GM19438 (cell line): Measurements from ENCODE around the gene WFIKKN1.
"Not testable (repeated sequence)": the region's sequence is repeated elsewhere in the genome, so short reads cannot be mapped to it uniquely, and the experiment has no call there.

Source experiments
- ATAC-seq: cut with Tn5 transposase; IDR thresholded peaks from one replicate; pipeline ENCODE4 v1.9.1; 2021; ENCODE audit warnings: low read depth; ENCODE audit not compliant: unreplicated experiment

WFIKKN1 gene

DNA sequence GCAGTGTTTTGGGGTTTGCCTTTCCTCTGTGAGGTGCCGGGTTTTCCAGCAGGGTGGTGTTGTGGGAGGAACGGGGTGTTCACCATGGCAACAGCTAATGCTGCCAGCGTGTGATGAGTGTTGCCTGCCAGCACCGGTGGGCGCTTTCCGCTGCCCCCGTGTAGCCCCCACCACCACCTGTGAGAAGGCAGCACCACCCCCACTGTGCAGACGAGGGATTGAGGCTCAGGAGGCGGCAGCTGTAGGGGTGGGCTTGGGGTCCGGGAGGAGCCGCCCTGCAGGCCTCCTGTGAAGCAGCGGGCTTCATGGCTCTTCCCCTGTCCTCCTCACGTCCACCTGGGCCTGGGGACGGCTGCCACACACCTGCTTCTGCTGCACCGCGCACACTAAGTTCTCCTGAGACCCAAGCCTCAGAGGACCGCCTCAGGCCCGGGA lies 35.7 kb upstream of the WFIKKN1 start:
- no peak for ATAC-seq

DNA sequence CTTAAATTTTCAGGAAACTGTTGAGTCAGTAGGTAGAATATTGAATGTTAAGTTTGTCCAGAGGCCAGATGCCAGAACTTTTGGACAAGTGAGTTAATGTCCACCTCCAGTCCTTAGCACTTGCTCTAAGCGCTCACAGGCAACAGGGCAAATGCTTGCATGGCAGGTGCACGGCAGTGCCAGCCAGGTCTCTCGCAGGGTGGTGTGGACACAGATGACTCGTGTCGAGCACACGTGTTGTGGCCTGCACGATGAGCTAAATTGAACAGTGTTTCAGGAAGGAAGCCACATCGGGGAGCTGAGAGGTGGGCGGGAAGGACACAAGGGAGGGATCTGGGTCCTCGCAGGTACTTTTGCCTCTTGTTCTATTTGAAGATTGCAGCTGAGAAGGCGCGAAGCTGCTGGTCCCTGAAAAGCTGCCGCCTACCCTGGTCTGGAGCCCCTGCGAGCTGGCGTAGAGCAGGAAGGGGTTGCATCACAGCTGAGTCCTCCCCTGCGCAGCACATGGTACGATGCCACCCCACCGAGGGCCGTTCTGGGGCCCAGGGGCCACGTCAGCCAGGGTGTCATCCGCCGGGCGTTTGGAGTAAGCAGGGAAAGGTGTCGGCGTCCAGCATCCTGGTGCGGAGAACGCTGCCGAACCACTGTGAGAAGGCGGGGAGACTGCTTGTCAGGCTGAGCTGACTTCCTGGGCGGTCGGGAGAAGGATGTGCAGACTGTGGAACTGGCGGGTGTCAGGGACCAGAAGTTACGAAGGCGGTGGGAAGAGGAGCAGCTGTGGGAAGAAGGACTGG lies 34.6 kb upstream of the WFIKKN1 start:
- no peak for ATAC-seq

DNA sequence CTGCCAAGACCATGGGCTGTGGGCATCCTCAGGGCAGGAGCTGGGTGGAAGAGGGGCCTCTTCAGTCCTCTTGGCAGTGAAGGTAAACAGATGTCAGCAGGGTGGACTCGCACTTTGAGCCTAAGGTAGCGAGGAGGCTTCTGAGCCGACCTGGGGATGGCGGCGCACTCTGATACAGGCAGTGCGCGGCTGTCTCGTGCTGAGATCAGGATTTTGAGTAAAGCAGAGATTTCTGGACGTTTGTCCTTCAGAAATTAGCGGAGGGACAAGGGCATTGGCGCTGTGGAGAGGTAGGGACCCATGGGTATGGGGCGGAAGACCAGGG lies 34.1 kb upstream of the WFIKKN1 start:
- ATAC-seq, result no peak

DNA sequence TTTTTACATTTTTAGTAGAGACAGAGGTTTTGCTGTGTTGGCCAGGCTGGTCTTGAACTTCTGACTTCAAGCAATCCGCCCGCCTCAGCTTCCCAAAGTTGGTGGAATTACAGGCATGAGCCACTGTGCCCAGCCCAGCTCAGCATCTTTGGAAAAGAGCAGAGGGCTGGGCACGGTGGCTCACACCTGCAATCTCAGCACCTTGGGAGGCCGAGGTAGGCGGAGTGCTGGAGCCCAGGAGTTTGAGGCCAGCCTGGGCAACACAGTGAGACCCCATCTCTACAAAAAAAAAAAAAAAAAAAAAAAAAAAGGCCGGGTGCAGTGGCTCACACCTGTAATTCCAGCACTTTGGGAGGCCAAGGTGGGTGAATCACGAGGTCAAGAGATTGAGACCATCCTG lies 33.1 kb upstream of the WFIKKN1 start:
- not testable (repeated sequence) for ATAC-seq

DNA sequence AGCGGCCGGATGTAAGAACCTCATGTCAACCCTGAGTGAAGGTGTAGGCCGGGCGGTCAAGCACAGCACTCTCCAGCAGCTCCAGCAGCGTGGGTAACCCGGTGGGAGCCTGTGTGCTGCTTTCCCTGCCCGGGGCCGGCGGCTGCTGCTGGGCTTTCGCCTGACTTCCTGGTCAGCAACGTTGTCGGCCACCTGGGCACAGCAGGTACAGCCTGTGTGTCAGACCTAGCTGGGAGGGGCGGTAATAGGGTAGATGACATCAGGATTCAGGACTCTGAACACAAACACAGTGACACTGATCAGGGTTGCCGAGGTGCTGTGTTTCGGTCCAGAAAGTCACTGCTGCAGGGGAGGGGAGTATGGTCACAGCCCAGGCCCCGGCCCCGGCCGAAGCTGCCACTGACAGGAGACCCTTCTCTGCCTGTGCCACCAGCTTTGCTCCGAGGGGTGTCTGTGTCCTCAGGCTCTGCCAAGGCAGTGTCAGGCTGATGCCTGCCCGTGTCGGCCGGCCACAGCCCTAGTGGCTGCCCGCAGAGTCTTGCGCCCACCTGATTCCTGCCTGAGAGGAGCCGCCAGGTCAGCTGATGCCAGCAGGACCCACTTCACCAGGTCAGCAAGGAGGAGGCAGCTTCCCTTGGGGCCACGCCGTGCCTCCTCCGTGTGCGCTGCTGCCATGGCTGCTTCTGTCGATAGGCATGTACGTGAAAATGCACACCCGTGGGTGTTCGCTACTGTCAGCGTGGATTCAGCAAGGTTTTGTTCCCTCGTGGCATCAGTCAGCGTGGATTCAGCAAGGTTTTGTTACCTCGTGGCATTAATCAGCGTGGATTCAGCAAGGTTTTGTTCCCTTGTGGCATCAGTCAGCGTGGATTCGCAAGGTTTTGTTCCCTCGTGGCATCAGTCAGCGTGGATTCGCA lies 31.7 kb upstream of the WFIKKN1 start:
- ATAC-seq, result no peak

DNA sequence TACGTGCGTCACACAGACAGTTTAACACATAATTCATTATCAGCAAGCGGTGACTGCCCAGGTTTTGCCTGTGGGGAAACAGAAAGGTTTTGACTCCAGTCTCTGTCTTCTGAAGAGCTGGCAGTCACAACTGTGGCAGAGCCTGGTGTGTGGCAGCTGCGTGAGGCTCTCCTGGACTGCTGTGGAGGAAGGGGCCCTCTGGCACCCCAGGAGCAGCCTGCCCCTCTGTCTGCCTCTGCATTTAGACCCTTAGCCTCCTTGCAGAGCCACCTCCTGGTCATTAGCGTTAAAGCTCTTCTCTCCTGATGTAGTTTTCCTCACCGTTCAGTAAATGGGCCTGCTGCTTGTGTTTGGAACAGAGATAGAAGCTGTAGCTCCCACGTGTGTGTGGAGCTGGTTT lies 30.0 kb upstream of the WFIKKN1 start:
- no peak for ATAC-seq

DNA sequence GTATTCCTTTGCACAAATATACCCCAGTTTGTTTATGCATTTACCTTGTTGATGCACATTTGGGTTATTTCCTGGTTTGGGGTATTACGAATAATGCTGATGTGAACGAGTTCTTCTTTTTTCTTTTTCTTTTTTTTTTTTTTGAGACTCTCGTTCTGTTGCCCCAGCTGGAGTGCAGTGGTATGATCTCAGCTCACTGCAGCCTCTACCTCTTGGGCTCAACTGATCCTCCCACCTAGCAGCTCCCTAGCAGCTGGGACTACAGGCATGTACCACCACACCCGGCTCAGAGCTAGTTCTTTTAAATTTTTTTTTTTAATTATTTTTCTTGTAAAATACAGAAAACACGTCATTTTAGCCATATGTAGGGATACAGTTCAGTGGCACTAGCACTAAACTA lies 26.9 kb upstream of the WFIKKN1 start:
- ATAC-seq, result no peak

DNA sequence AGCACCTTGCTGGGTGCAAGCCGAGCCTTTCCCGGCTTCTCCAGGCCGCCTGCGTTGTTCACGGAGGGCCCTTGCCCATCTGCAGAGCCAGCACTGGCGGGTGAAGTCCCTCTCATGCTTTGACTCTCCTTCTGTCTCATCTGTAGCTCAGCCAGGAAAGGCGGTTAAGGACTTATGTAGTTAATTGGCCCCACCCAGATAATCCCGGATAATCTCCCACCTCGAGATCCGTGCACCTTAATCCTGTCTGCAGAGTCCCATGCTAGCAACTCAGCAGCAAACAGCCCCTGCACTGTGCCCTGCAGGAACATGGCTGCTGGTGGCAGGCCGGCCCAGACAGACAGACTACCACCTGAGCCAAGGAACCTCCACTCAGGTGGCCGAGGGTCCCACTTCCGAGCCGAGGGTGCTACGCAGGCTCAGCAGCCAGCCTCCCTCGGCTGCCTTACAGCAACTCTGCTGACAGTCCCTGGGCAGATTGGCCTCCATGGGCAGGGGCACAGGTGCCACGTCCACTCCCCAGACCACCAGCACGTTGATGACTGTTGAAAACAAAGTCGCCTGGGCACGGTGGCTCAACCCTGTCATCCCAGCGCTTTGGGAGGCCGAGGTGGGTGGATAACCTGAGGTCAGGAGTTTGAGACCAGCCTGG lies 24.0 kb upstream of the WFIKKN1 start:
- ATAC-seq, result no peak

DNA sequence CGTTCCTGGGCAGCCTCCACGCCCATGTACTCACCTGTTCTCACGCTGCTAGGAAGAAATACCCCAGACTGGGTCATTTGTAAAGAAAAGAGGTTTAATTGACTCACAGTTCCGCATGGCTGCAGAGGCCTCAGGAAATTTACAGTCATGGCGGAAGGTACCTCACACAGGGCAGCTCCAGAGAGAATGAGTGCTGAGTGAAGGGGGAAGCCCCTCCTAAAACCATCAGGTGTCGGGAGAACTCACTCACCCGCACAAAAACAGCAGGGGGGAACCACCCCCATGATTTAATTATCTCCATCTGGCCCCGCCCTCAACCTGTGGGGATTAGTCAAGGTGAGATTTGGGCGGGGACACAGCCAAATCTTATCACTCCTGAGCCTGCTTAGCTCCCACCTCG lies 22.8 kb upstream of the WFIKKN1 start:
- no peak for ATAC-seq

DNA sequence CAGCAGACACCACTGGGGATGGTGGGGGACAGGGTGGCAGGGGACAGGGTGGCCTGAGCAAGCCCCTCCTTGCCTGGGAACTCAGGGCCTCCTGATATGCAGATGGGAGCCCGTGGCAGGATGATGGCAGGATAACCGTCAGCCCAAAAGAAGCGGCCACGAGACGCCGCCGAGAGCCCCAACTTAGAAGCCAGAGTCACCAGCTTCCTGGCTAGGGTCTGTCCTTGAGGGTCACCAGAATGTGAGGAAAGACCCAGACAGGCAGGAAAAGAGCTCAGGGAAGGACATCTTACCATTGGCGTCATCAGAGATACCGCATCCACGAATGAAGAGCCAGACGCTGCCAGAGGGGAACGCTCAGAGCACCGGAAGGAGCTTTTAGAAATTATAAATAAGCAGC lies 21.5 kb upstream of the WFIKKN1 start:
- ATAC-seq, result no peak

DNA sequence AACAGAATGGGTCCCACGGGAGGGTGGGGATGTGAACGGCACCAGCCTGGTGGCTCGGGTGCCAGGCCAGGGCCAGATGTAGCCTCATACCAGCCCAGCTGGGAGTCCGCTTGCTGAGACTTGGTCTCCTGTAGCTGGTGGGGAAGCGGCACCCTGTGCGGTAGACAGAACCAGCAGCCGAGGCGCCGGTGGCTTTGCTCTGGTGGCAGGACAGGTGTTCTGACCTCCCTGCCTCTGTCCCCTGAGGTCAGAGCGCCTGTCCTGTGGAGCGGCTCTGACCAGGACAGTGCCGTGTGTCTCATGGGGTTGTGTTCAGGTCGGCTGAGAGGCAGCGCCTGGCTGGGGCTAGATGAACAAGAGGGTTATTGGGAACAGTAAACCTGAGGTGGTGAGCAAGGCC lies 20.8 kb upstream of the WFIKKN1 start:
- no peak for ATAC-seq

DNA sequence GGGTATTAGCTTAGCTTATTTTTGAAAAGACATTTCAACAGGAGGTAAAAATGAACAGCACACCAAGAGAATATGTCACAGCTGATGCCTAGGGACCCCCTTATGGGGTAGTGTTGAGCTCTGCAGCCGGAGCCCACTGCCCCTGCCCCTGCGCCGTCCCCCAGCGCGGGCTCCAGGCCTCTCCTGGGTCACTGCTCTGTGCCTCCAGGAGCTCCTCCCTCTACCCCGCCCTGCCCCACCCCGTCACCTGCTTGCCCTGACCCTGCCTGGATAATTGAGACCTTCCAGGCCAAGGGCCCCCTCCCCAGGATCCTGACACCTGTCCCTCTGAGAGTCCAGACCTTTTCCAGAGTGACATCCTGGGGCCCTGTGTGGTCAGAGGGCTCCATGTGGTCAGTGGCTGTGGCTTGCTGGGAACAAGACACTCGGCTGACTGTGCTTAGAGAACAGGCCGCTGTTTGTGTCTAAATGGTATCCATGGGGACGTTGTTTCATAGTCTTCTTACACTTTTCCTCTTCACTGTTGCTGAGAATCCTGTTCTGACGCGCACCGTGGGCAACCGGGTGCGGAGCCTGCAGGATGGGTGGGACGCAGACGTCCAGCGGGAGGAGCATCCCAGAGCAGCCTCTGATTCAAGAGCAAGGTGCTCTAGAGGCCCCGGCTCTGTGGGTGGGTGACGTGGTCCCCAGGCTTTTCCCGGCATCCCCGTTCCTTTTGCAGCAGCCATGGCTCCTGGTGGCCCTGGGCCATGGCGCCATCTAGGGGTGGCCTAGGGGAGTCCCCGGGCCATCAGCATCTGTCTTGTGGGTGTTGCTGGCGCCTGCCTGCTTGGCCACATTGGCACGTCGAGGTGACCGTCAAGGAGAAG lies 20.0 kb upstream of the WFIKKN1 start:
- no peak for ATAC-seq

DNA sequence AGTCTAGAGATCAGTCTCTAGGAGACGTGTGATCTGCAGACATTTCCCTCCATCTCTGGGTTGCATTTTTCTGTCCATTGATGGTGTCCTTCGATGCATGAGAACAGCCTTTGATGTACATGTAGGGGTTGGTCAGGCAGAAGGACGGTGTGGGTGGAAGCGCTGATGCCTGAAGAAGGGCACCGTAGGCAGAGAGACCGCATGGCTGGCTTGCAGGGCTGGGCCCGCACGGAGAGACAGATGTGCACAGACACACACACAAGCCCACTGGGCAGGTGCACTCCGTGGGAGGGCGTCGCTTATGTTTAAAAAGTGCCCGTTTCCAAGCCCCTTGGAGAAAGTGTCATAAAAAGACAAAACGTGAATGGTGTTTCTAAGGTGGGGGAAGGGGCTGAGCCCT lies 15.7 kb upstream of the WFIKKN1 start:
- ATAC-seq, result no peak

DNA sequence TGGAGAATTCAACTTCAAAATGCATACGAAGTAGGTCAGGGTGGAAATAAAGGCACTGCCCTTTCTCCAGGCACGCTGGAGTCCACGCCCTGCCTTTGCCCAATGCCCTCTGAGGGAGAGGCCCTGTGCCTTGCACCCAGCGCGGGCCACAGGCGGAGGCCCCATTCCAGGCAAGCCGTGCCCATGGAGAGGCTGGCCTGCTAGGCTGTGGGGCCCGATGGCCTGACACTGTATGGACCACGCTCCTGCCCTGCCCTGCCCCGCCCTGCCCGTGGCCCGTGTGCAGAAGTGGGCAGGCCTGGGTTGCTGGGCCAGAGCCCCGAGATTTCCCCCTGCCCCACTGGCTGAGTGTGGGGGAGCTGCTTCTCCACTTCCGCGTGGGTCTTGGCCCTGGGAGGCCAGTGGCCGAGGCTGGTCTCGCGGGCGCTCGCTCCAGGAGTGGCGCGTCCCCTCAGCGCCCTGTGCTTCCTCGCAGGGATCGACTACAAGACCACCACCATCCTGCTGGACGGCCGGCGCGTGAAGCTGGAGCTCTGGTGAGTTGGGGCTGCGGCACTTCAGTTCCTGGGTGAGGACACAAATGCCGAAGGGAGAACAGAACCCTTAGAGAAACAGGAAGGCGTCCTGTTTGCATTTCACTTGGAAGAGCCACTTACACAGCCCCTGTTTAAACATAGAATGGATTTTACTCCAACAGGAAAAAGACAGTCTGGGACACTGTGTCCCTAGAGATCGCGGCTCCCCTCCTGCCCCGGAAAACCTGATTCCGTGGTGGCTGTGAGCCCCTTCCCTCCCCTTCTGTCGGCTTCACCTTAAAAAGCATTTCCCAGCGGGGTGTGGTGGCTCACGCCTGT lies 13.8 kb upstream of the WFIKKN1 start:
- no peak for ATAC-seq

DNA sequence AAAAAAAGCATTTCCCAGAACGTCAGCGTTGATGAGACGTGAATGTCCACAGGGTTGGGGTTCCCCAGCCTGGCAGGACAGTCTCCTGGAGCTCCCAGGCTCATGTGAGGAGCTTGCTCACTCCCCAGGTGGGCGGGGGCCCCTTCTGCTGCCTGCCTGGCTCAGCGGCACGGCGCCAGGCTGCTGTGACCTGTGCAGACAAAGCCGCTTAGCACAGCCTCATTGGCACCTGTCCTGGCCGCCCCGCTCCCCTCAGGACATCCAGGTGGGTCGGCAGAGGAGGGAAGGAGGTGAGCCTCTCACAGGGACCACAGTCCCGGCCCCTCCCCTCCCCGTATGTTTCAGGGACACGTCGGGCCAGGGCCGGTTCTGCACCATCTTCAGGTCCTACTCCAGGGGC lies 12.9 kb upstream of the WFIKKN1 start:
- no peak for ATAC-seq

DNA sequence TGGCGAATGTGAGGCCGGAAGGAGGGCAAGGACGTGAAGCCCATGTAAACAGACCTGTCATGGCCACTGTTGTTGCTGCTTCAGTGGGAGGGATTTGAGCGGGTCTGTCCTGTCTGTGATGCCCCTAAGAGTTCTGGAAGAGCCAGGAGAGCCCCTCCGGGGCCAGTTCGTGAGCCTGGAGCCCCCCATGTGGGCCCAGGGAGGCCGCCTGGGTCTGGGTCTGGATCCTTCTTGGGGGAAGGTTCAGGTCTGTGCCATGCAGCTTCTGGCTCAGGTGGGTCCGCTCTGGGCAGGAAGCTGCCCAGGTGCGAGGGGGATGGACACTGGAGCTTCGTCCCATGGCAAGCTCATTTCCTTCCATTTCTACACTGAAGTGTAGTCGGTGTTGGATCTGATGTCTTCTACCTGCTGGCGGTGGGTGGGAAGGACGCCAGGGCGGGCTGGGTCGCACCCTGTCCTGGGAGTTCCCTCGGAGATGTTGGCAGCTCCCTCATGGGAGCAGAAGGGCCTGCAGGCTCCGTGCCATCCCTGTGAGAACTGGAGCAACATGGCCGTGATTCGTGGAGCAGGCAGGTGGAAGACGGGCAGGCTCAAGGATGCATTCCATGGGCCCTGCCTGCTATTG lies 11.2 kb upstream of the WFIKKN1 start:
- ATAC-seq, result no peak

DNA sequence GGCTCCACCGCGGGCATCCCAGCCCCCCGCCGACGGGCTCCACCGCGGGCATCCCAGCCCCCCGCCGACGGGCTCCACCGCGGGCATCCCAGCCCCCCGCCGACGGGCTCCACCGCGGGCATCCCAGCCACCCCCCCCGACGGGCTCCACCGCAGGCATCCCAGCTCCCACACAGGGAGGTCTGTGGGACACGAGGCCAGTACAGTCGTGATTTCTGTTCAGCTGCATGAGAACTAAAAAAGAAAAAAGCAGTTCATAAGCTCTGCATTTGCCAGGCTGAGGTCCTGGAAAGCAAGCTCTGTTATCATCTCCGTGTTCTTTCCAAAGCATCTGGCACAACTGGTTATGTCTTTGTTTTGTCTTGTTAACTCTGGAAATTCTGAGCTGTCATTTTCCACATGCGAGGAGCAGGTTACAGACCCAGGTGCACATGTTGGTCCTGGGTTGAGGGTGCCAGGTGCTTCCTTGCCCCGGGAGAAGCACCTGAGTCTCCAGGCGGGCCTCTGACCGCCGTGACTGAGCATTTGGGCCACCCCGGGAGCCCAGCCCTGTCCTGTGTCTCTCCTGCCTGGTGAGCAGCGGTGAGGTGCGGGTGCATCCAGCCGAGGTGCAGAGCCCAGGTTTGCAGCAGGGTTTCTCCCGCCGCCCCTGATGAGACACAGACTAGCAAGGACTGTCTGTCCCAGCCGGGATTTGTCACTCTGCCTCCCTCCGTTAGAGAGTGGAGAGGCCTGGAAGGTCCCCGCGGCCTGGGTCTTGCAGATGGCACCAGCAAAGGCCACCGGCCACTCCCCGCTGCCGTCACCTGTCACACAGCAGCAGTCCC lies 9.9 kb upstream of the WFIKKN1 start:
- no peak for ATAC-seq

DNA sequence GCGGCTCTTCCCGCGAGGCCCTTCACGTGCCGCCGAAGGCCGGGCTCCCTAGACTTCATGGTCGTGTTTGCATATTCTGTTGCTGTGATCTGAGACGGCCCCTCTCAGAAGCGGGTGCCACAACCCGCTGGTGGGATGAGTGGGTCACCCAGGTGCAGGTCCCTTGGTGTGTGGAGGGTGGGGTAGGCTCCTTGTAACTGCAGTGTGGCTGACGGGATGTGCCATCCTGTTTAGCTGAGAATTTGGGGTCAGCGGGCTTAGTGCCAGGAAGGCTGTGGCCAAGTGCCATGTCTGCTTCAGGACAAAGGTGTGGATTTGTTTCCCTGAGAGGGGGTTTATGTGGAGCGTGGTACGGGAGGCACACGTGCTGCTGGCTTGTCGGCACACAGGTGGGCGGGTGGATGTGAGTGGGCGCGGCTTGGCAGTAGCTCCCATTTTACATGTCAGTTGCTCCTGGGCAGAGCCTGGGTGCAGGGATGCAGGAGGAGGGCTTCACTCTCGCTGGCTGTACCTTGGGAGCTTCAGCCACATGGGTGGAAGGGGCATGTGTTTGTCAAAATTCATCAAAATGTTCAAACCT lies 9.2 kb upstream of the WFIKKN1 start:
- ATAC-seq, result no peak
